Caco-2 (cell line): Measurements from ENCODE around the gene TENM3. TPM values are rescaled to one million over a fixed set of nuclear protein-coding genes. Genes with fewer than 3 reads are reported as not detected.

Experiments
- BruUV-seq: library from RNA; stranded (reverse); fragments of 400-500 nt; replicated peaks from 2 replicates; lab custom pipeline; 2021; lab: Mats Ljungman, UMichigan
- CTCF ChIA-PET: fragments of 300-600 bp; sonication (Branson Sonifier 250); formaldehyde crosslinking; loops from one replicate; lab custom pipeline; 2022; ENCODE audit warnings: antibody characterized with exemption; lab: Charles Lee
- POLR2A ChIA-PET: fragments of 300-600 bp; sonication (Branson Sonifier 250); formaldehyde crosslinking; loops from one replicate; lab custom pipeline; 2022; ENCODE audit warnings: antibody characterized with exemption; lab: Charles Lee
- DNase-seq, 2 experiments: peaks; one replicate each; pipeline versions ENCODE4 v3.0.0 to v3.0.0-alpha.2; 2020 to 2022
- H3K27me3 ChIP-seq: replicated peaks from 2 replicates; pipeline ENCODE4 v1.6.0; 2011; ENCODE audit warnings: low read length; ENCODE audit not compliant: control insufficient read depth, insufficient read depth
- H3K36me3 ChIP-seq: 2 replicates; pipeline ENCODE4 v1.5.1; 2011; ENCODE audit warnings: low read length; ENCODE audit not compliant: control insufficient read depth, insufficient read depth
- H3K4me1 ChIP-seq: fragments of 250-450 bp; sonication (Bioruptor Pico); 2 replicates; pipeline ENCODE4 v1.5.1; 2020; ENCODE audit warnings: mild to moderate bottlenecking
- H3K4me3 ChIP-seq: 2 replicates; pipeline ENCODE4 v1.5.1; 2011; ENCODE audit warnings: low read depth, mild to moderate bottlenecking, control low read depth, low read length
- H3K9me3 ChIP-seq: fragments of 250-450 bp; sonication (Bioruptor Pico); 2 replicates; pipeline ENCODE4 v1.5.1; 2020; ENCODE audit warnings: mild to moderate bottlenecking, moderate library complexity
- H3K27ac Mint-ChIP-seq: one replicate; pipeline ENCODE4 v1.8.0; 2022; ENCODE audit warnings: mixed read lengths; ENCODE audit not compliant: unreplicated experiment
- H3K27me3 Mint-ChIP-seq: one replicate; pipeline ENCODE4 v1.8.0; 2022; ENCODE audit warnings: mixed read lengths; ENCODE audit not compliant: insufficient read depth, unreplicated experiment
- H3K36me3 Mint-ChIP-seq: one replicate; pipeline ENCODE4 v1.8.0; 2022; ENCODE audit warnings: mild to moderate bottlenecking, mixed read lengths; ENCODE audit not compliant: insufficient read depth, unreplicated experiment
- H3K4me1 Mint-ChIP-seq: one replicate; pipeline ENCODE4 v1.8.0; 2022; ENCODE audit warnings: low read depth, mixed read lengths; ENCODE audit not compliant: unreplicated experiment
- H3K4me3 Mint-ChIP-seq: one replicate; pipeline ENCODE4 v1.8.0; 2022; ENCODE audit warnings: mild to moderate bottlenecking, moderate library complexity, mixed read lengths; ENCODE audit not compliant: unreplicated experiment
- H3K9me3 Mint-ChIP-seq: one replicate; pipeline ENCODE4 v1.8.0; 2022; ENCODE audit warnings: mixed read lengths; ENCODE audit not compliant: unreplicated experiment
- CTCF ChIP-seq, 2 experiments: fragments of 200-600 bp in 1 of 2; IDR thresholded peaks; 1 replicate in 1 of 2; 2 replicates in 1 of 2; pipeline versions ENCODE4 v1.5.1 to v1.8.0; 2011 to 2022; ENCODE audit warnings: antibody characterized with exemption in 1 of 2, control low read depth in 1 of 2, inconsistent platforms in 1 of 2, low read depth in 1 of 2, low read length in 1 of 2, mild to moderate bottlenecking in 1 of 2, moderate library complexity in 1 of 2; ENCODE audit not compliant: insufficient read depth in 1 of 2, severe bottlenecking in 1 of 2, unreplicated experiment in 1 of 2
- intact Hi-C: fragments of 100-400 bp; cut with micrococcal nuclease; formaldehyde crosslinking; loops from one replicate; pipeline ENCODE4 v1.10.0; 2022; ENCODE audit not compliant: unreplicated experiment
- total RNA-seq: library from RNA; stranded (reverse); gene quantifications from 2 replicates; pipeline ENCODE4 v1.2.3, GENCODE V29; 2022

TENM3 gene
- total RNA-seq, 1 experiment from 2014 or later = 94.7 TPM

GRCh38 chr4:182838535-182838934, 595.3 kb downstream of the TENM3 start:
- Mint-ChIP-seq H3K4me3 (no peak overlapping the region), H3K4me1 (no peaks in the 10 kb centered on the region), H3K36me3 (no peaks in the 10 kb centered on the region), H3K27ac (no peak overlapping the region), H3K27me3 (peaks cover 3% of the 10 kb centered on the region), H3K9me3 (no peaks in the 10 kb centered on the region)
- TF ChIP-seq CTCF (IDR thresholded peaks at IDR 0.05; ENCODE audit: insufficient read depth in 1 of 2, low read depth in 1 of 2, low read length in 1 of 2, severe bottlenecking in 1 of 2, unreplicated experiment in 1 of 2) = no peak
- ChIA-PET CTCF (no interaction called here), POLR2A (no interaction called here)
- intact Hi-C loops = no loop called here
- peak in 1 of 2 experiments; percentile 9 for DNase-seq
- no peaks in the 10 kb centered on the region for H3K4me1 ChIP-seq
- no peak overlapping the region for H3K4me3 ChIP-seq
- no peaks in the 10 kb centered on the region for H3K36me3 ChIP-seq
- no TSS peak for BruUV-seq
- no peaks in the 10 kb centered on the region for H3K9me3 ChIP-seq
- no peaks in the 10 kb centered on the region for H3K27me3 ChIP-seq

DNA sequence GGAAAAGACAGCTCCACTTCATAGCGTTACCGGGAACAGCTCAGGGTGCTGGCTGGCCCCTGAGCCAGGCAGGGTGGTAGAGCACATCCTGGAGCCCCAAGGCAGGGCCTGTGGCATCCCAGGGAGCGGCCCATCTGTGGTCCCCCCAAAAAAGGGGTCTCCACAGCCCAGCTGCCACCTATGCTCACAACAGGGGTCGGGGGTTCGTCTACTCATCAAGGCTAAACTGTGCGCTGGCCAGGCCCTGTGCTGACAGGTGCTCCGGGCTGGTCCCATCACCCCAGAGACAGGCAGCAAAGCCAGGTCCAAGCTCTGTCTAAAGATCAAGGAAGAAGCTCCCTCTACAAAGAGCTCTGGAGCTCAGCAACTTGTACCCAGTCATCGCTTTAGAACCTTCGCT, 596.1 kb downstream of the TENM3 start:
- Mint-ChIP-seq H3K9me3 (no peaks in the 10 kb centered on the region), H3K4me3 (no peak overlapping the region), H3K27me3 (peaks cover 3% of the 10 kb centered on the region), H3K27ac (no peak overlapping the region), H3K4me1 (no peaks in the 10 kb centered on the region), H3K36me3 (no peaks in the 10 kb centered on the region)
- Histone ChIP-seq H3K4me3 (no peak overlapping the region), H3K4me1 (no peaks in the 10 kb centered on the region), H3K36me3 (no peaks in the 10 kb centered on the region), H3K9me3 (no peaks in the 10 kb centered on the region), H3K27me3 (no peaks in the 10 kb centered on the region)
- intact Hi-C loops = no loop called here
- CTCF ChIA-PET = interaction anchor here (1.4 kb wide), 1 partner anchor 86 kb away, joined by 5 read pairs; no protein-coding TSS in a partner anchor
- POLR2A ChIA-PET = no interaction called here
- no TSS peak for BruUV-seq
- peak in 1 of 2 experiments; percentile 10 for DNase-seq
- no peak for TF ChIP-seq CTCF (IDR thresholded peaks at IDR 0.05; ENCODE audit: insufficient read depth in 1 of 2, low read depth in 1 of 2, low read length in 1 of 2, severe bottlenecking in 1 of 2, unreplicated experiment in 1 of 2)

DNA sequence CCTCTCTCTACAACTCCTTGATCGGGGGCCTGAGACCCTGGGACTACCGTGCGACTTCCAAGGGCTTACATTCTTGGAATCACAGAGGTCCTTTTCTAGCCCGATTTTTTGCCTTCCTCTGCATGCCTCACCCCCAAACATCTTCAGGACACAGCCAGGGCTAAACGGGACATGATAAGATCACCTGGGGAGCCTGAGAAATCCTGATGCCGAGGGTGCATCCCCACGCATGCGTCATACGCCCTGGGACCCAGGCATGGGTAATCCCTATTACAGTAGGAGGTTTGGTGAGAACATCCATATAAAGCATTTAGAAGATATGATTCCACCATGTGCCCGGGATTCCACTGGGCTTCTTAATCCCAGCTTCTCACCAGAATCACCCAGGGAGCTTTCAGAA, 596.9 kb downstream of the TENM3 start:
- no peaks in the 10 kb centered on the region for H3K27me3 ChIP-seq
- no peaks in the 10 kb centered on the region for H3K4me1 ChIP-seq
- no peak for TF ChIP-seq CTCF (IDR thresholded peaks at IDR 0.05; ENCODE audit: insufficient read depth in 1 of 2, low read depth in 1 of 2, low read length in 1 of 2, severe bottlenecking in 1 of 2, unreplicated experiment in 1 of 2)
- ChIA-PET POLR2A (no interaction called here), CTCF (interaction anchor here (1.4 kb wide), 1 partner anchor 85 kb away, joined by 5 read pairs; no protein-coding TSS in a partner anchor)
- intact Hi-C loops = no loop called here
- H3K4me3 Mint-ChIP-seq = no peak overlapping the region
- no peaks in the 10 kb centered on the region for H3K4me1 Mint-ChIP-seq
- no peak for DNase-seq
- H3K27me3 Mint-ChIP-seq = peaks cover 3% of the 10 kb centered on the region
- no peaks in the 10 kb centered on the region for H3K36me3 ChIP-seq
- no TSS peak for BruUV-seq
- no peaks in the 10 kb centered on the region for H3K9me3 Mint-ChIP-seq
- no peak overlapping the region for H3K27ac Mint-ChIP-seq
- no peak overlapping the region for H3K4me3 ChIP-seq
- no peaks in the 10 kb centered on the region for H3K36me3 Mint-ChIP-seq
- no peaks in the 10 kb centered on the region for H3K9me3 ChIP-seq
